ENCODE measurements around the gene SSBP2.

DNA sequence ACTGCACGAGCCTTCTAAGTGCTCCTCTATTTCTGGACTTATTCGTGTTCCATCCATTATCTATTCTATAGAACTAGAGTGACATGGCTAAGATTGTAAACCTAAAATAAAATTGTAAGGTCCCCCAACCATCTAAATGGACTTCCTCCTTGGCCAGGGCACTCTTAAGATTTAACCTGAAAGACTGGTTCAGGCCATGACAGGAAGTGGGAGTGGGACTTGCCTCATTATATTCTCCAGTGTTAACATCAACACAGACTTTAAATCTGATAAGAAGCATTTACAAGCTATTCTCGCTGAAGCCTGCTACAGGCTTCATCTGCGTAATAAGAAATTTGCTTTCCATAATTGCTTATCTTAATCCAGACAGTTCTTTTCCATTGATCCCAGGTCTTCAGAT lies 117.0 kb downstream of the SSBP2 start:
- TF ChIP-seq CTCF (IDR thresholded peaks at IDR 0.05) = no peak
- TF ChIP-seq POLR2A (IDR thresholded peaks at IDR 0.05) = no peak

Data from thyroid gland (tissue), 4 donors.